Epidermal melanocyte (primary cell): ENCODE data around the gene FAM124A.
"Not testable (repeated sequence)": the region's sequence is repeated elsewhere in the genome, so short reads cannot be mapped to it uniquely, and the experiment has no call there.

Experiments
- DNase-seq: peaks from one replicate; pipeline ENCODE4 v3.0.0; 2011; ENCODE audit warnings: low spot score; ENCODE audit not compliant: insufficient read length

The FAM124A gene

DNA sequence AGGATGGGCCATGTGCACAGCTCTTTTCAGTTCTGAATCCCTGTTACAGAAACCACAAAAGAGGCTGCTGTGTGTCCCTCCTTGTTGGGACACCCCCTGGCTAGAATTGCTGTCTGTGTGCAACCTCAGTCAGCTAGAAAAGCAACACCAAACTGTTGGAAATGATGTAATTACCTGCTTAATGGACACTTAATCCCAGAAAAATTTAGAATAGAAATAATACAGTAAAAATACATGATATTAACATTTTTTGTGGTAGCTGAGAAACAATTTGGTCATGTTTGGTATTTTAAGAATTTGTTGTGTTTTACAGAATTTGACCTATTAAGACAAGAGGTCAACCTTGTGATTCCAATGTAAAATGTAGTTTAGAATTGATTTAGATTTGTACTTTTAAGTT, 46.8 kb downstream of the FAM124A start:
- DNase-seq = no peak

DNA sequence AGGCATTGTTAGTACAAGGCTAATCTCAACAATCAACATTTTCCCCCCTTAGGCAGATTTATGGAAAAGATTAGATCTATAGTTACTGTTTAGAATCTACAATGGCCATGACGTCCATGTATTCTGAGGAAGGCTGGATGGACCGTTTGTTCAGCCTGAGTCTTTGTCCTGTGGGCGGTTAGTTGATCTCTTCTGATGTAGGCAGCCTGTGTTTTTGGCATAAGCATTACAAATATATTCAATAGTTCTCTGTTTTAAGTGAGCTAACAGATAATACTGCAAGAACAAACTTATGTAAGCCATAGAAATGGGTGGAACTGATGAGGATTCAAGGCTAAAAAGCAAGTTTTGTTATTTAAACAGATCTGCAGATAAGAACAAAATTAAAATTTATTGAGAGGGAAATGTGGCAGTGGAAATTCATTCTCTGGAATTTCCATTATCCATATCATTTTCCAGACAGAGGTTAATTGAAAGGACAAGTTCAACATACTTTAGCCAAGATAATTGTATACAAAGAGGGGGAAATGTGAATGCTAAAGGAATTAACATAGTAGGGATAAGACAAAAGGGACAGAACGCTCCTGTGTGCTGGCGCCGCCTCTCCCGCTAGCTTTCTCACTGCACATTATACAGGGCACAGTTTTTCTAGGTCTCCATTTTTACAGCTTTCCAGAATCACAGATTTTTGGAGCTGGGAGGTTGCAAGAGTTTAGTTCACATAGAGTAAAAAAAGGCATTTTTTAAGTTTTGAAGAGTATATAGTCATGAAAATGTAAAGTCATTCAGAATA, 48.6 kb downstream of the FAM124A start:
- no peak for DNase-seq

DNA sequence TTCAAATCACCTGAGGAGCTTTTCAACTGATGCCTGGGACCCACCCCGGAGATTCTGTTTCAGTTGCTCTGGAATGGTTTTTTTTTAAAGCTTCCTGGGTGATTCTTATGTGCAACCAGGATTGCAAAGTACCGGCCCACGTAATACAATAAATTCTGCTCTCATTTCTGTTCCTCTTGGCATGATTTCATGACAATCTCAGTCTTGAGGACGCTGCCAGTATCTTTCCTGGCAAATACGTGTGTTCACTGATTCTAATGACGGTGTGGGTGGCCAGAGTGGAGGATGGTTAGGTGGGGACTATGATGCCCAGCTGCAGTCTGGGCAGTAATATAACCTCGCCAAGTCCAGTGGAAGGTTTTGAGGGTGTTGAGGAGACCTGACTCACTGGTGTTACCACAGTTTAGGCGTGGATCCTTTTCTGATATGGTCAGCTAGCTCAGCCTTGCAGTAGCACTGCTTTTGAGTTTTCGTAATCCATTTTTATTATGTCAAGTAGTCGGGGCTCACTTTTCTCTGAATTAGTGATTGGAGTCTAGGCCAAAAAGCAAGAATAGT, 49.4 kb downstream of the FAM124A start:
- no peak for DNase-seq

DNA sequence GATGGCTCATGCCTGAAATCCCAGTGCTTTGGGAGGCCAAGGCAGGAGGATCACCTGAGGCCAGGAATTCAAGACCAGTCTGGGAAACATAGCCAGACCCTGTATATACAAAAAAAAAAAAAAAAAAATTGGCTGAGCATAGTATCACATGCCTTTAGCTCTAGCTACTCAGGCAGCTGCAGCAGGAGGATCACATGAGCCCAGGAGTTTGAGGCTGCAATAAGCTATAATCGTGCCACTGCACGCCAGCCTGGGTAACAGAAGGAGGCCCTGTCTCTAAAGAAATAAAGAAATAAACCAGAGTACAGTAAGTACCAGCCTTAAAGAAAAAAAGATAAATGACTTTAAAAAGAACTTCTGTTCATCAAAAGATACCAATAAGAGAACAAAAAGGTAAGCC, 52.9 kb downstream of the FAM124A start:
- DNase-seq = no peak

DNA sequence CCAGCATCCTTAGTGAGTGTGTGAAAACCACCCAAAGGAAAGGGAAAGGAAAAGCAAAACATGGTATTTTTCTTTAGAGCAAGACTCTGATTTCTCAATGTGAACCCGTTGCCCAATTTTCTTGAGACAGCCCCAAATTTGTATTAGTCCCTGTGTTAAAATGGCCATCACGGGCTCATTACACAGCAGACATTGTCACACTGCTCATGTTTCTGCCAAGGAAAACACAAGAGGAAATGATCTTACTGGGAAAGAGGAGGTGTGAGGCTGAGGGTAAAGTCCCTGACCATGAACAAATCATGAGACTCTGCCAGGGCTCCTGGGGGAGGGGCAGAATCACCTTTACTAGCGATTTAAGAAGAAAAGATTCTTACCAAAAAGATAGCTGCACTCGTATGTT, 54.4 kb downstream of the FAM124A start:
- no peak for DNase-seq

DNA sequence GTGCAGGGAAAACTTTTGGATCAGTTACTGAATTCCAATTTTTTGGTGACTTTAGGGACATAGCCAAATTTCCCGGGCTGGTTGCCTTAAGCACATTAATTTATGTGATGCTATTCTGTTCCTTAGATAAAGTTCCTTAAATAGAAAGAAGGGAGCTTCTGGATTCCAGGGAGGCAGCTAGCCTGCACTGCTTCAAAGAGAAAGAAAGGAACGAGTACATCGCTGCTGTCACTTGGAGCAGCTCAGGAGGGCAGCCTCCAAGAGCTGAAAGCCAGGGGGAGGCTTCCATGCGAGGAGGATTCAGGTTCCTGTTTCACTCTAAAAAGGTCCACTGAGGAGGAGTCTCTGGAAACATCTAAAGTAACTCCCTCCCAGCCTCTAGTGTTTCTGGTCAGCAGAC, 55.7 kb downstream of the FAM124A start:
- no peak for DNase-seq

DNA sequence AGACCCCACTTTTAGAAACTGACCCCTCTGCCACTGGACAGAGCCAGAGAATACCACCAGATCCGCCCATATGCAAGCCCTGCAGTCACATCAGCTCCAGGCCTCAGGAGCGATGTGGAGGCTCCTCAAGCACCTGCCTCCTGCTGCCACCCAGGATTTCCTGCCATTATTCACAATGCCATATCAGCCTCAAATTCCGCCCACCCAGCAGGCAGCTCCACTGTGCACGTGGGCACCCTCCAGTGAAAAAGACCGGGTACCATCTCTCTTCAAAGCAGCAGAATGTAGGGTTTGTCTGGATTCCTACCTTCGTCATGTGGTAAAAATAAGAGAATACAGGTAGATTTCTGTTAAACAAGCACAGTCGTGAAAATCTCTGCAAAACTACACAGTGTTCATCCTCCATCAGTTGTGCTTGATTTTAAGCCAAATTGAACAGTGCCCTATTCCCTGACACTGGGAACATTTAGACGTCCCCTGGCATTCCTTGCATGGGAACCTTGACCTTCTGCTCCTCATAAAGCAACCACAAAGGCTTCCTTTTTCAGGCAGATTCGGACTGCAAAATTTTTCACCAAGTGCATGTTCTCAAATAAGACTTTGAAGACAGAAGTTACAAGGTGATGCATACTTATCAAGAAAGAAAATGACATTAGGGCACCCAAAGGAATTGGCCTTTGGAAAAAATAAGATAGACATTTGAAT, 56.4 kb downstream of the FAM124A start:
- DNase-seq = no peak

DNA sequence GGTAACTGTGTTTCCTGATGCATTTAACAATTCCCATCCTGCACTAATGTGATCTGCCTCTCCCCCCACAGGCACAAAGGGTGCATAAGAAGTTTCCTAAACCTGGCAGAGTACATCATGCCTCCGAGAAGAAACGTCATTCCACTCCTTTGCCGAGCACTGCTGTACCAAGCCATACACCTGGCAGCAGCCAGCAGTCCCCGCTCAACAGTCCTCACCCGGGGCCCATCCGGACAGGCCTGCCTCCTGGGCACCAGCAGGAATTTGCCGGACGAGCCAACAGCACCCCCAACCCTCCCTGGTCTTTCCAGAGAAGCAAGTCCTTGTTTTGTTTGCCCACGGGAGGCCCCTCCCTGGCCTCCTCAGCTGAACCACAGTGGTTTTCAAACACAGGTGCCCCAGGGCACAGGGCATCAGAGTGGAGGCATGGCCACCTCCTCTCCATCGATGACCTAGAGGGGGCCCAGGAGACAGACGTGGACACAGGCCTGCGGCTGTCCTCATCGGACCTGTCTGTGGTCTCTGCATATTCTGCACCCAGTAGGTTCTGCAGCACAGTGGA, 58.3 kb downstream of the FAM124A start:
- no peak for DNase-seq

DNA sequence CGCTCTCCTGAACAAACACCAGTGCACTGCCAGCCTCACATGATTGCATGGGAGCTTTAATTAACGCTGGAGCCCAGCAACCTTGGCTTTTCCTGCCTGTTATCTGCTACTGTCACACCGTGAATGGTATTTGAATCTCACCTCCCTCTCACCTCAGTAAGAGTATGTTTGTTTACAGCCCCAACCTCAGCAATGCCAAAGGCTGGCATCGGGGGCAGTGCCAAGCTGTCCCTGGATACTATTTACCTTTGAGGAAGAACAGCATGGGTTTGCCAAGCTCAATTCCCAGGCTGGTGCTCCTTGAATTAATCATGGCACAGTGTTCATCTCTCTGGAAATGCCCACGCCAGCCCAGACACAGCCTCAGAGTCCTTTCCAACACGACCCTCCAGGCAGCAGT, 60.1 kb downstream of the FAM124A start:
- no peak for DNase-seq

DNA sequence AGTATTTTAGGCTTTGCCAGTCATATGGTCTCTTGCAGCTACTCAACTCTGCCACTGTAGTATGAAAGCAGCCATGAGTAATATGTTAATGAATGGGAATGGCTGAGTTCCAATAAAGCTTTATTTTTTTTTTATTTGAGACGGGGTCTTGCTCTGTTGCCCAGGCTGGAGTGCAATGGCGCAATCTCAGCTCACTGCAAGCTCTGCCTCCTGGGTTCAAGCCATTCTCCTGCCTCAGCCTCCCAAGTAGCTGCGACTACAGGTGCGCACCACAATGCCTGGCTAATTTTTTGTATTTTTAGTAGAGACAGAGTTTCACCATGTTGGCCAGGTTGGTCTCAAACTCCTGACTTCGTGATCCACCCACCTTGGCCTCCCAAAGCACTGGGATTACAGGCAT, 60.7 kb downstream of the FAM124A start:
- not testable (repeated sequence) for DNase-seq

DNA sequence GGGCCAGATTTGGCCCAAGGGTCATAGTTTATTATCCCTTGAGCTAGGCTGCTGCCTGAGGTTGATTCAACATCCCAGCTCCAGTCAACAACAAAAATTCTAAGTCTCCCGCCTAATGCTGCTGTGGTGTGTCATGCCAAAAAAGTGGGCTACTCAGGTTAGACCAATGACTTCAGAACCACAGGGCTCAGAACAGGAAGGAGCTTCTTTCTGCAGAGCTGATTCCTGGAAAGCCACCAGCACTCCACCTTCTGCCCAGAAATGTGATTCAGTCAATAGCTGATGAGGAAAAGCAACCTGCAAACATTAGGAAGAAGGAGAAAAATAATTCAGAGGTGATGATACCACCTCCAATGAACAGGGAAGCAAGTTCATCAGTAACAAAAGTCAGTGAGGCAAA, 61.2 kb downstream of the FAM124A start:
- no peak for DNase-seq

DNA sequence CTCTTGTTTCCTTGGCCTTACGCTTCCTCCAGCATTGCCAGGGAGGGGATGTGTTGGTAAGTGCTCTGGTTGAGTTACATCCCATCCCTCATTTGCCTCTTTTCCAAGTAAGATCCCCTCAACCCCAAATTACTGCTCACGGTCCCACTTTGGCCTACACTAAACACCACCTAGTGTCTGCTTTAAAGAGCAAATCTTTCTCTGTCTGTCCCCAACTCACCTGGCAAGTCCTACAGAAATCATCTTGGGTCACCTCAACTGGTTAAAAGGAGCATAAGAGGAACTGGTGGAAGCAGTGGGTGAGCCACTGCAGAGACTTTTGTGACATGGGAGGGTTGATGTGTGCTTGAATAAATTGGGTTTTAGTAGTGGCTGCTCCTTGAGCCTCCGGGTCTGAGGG, 62.1 kb downstream of the FAM124A start:
- DNase-seq = no peak

DNA sequence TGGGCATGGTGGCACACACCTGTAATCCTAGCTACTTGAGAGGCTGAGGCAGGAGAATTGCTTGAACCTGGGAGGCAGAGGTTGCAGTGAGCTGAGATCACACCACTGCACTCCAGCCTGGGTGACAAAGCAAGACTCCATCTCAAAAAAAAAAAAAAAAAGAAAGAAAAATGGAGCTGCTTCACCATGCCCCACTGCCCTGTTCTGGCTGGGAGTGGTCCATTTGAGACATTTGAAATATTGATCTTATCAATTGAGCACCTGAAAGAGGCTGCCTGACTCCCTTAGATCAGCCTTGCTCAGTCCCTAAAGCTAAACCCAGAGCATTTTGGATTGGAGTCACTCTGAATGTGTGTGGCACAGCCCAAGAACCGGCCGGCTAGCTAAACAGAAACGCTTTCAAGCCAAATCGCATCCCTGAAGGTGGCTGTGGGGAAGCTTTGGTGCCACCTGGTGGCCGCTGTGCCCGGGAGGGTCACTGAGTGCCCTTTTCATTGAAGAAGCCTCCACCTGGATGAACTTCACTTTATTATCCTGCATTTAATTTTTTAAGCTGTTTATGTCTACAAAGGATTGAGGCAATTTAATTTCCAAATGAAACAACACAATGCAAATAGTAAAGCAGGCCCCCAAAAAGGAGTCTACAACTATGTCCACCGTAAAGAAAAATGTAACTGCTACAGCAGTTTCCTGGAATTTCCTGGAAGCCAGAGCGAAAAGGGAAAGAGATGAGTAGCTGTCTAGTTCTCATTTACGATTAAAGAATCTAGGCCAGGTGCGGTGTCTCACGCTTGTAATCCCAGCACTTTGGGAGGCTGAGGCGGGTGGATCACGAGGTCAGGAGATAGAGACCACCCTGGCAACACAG, 64.2 kb downstream of the FAM124A start:
- peak; percentile 62 for DNase-seq

DNA sequence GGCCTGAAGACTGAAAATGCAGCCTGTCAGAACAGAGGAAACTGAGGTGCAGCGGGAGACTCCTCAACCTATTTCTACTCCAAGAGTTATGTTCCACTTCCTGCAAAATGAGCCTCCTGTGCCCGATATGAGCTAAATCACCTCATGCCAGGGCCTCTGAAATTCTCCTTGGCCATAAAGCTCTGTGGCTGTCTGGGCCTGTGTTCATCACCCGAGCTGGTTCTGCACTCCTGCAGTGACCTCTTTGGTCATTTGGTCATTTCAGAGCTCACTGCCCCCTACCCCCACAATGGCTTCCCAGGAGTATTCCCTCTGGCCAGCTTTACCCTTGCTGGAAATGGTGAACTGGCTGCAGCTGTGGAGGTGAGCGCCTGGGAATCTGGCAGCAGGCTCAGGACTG, 65.6 kb downstream of the FAM124A start:
- no peak for DNase-seq

DNA sequence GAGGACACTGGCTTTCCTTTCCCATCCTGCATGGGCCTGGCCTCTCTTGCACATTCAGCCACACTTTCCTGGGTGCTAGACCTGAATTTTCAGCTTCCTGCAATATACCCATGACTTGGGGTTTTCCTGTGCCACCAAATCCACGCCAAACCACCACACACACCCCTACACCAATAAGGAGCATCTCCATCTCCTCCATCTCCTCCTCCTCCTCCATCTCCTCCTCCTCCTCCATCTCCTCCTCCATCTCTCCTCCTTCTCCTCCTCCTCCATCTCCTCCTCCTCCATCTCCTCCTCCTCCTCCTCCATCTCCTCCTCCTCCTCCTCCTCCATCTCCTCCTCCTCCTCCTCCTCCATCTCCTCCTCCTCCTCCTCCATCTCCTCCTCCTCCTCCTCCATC, 66.1 kb downstream of the FAM124A start:
- not testable (repeated sequence) for DNase-seq

DNA sequence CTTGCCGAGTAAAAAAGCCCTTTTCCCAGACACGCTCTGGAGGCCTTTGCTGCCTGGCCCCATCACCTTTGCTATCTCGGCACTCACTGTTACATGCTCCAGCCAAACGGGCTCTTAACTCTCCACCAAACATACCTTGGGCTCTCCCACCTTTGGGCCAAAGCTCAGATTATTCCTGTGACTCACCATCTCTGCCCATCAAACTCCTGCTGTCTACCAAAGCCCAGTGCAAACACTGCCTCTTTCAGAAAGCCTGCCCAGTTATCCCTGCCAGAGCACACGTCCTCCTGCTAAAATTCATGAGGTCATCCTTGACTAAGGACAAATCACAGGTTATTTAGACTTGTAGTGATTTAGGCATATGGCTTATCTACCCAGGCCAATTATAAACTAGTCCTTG, 69.1 kb downstream of the FAM124A start:
- DNase-seq = no peak

DNA sequence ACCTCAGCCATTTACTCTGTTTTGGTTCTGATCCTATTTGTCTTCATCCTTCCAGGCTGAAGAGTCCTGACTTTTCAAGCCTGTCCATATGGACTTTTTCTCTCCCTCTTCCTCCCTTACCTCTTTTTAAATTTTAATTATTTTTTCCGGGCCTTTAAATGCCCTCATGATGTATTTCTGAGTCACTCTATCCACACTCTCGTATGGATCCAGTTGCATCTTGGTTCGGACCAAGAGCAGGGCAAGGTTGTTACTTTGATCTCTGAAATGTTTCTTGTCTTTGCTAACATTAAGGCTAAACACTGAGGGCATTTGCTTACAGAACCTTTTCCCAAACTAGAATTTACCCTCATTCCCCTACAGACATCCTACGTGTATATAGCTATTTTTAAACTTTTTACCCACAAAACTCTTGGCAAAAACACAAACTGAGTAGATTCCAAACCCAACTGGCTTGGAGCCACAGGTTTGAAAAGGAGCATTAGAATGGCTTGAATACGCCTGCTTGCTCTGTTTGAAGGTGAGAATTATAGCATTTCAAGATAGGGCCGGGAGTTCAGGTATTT, 69.9 kb downstream of the FAM124A start:
- DNase-seq = no peak

DNA sequence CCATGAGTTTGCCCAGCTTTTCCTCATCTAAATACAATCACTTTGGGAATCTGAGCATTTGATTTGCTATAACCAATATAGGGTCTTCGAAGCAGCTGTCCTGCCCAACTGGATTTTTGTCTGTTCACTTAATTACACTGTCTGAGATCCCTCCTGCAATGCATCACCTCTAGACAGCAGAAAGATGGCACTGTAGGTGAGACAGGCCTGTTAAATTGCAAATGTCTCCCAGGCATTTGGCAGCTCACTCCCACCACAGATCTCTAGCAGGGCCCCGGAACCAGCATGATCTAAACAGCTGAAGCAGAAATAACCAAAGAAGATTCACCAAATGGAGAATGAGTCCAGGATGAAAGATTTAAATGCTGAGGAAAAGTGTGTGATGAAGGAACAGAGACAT, 75.4 kb downstream of the FAM124A start:
- DNase-seq = no peak

DNA sequence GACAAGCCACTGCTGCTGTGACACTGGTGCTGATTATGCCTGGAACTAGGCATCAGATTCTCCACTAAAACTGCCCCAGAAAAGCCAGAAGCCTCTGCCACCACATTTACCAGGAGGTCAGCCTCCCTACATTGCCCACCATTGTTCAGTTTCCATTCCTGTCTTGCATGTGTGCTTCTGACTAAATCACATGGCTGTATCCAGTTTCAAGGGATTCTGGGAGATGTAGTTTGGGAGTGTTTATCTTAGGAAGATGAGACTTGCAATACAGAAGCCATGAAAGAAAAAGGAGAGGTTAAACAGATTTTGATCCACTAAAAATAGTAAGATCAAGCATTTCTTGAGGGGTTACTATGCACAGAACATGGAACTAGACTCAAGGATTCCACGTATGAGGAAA, 76.6 kb downstream of the FAM124A start:
- DNase-seq = no peak

DNA sequence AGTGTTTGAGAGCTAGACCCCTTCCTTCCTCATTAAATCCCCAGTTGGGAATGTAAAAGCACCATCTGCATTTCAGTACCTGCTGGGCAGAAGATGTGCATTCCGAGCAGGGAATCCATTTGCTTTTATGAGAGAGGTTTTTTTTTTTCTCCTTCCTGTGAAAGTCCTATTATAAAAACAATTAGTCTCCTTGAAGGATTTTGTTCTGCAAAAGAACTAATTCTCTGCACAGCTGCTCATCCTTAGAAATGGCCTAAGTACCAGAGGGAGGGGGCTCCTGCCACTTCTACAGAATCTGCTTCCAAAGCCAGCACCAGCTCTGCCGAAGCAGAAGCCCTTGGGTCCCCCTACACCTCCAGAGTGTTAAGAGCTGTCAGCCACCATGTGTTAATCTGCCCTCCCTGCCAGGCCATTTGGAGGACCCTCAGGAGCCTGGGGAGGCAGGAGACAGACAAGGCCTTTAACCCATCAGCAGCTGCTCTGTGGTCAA, 80.9 kb downstream of the FAM124A start:
- no peak for DNase-seq

DNA sequence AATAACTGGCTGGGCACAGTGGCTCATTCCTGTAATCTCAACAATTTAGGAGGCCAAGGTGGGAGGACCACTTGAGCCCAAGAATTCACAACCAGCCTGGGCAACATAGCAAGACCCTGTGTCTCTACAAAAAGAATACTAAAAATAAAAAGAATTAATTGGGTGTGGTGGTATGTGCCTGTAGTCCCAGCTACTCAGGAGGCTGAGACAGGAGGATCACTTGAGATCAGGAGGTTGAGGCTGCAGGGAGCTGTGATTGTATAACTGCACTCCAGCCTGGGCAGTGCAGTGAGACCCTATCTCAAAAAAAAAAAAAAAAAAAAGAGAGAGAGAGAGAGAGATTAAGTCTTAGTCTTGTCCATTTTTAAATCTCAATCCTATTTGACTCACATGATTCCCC, 81.7 kb downstream of the FAM124A start:
- DNase-seq = no peak
